Measurements from ENCODE around the gene EXPH5.

EXPH5 gene

DNA sequence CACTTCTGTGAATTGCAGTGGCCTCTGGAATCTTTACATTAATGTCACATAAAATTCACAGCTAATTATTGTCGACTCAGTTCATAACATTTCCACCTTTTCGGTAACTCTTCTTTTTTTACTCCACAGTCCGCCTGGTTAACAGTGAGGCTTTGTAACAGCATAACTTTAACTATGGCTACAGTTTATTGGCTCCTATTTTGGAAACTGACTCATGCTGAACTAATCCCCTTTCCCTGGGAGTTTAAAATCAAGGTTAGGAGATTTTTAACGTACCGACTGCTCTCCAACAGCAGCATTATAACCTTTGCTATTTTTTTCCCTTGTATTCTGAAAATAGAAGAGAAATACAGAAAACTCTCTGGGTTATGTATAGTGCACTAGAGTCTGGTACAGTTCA lies 92.2 kb downstream of the EXPH5 start:
- no peak for DNase-seq

- no peak for DNase-seq
Measured at GRCh38 chr11:108500721-108501120, 92.8 kb downstream of the EXPH5 start.

DNA sequence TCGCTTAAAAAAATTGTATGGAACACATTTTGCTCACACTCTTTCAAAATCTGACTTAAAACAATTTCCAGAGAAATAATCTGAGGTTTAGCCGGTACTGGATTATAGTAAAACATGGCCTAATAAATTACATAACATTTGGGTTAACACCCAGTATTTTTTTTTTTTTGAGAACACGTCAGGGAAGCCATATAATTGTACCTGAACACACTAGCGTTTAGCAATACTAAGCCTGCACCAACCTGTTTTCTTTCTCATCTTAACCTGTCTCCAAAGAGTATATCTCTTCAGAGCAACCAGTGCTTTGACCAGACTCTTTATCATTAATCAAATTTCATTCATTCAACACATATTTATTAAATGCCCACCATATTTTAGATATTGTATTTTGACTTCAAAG lies 93.4 kb downstream of the EXPH5 start:
- DNase-seq: no peak

DNA sequence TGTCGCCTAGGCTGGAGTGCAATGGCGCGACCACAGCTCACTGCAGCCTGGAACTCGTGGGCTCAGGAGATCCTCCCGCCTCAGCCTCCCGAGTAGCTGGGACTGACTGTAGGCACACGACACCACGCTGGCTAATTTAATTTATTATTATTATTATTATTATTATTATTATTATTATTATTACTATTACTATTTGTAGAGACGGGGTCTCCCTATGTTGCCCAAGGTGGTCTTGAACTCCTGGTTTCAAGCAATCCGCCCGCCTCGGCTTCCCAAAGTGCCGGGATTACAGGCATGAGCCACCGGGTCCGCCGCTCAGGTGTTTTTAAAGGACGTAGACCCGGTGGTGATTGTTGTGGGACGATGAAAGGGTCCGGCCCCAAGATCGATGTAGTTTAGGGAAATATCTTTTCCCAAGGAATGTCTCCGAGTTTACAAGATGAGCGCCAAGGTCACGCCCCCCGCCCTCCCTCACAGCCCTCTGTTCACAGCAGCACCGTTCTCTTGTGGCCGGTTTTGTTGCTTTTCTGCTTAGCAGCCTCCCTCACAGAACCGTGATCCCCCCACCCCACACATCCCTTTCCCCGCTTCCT lies 94.7 kb downstream of the EXPH5 start:
- DNase-seq: no peak

GRCh38 chr11:108498046-108498815 lies 95.3 kb downstream of the EXPH5 start, which contains the start of gene POGLUT3:
Gene POGLUT3, minus strand, starts transcription at chr11:108498384. Its CDS starts 18 bp downstream, at chr11:108498366.
- peak; percentile 48 for DNase-seq

DNA sequence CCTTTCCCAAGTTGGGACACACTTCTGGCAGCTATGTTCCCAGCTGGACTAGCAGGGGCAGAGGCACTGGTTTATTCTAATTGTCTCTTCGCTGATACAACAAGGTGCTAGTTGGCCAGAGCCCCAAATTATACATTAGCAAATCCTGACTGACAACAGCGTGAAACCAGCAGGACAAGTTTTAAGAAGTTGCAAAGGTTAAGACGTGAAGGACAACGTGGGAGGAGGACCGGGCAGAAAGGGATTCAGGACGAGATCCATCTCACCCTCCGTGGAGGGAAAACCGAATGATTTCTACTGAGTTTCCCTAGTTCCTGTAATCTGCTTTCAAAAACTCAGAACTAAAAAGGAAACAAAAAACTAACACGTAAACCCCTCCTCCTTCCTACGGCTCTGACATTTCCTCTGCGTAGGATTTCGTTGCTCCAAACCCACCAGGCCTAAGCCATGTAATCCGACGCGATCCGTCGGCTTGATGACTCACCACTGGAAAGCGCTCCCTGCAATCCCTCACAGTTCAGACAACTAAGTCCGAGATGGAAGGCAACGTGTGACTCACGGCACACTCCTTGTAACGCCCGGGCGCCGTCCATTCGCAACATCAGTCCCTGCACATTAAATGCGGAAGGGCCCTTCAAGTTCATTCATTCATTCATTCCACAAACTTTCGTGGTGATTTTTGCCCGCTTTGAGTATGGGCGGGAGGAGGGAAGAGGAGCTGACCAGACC lies 96.1 kb downstream of the EXPH5 start:
- DNase-seq: peak; percentile 62

- no peak for DNase-seq
Measured at GRCh38 chr11:108496643-108497256, 96.8 kb downstream of the EXPH5 start.

DNA sequence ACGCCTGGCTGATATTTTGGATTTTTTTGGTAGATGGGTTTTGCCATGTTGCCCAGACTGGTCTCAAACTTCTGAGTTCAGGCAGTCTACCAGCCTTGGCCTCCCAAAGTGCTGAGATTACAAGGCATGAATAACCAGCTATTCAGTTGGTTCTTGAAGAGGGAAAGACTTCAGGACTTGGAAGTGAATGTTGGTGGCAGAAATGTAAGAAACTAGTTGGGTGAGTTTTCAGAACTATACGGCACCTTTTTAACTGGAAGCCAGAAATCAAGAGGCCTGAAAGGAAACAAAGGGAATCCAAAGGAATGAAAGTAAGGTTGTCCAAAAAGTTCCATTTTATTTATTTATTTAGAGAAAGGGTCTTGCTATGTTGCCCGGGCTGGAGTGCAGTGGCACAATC lies 98.2 kb downstream of the EXPH5 start:
- DNase-seq: no peak

DNA sequence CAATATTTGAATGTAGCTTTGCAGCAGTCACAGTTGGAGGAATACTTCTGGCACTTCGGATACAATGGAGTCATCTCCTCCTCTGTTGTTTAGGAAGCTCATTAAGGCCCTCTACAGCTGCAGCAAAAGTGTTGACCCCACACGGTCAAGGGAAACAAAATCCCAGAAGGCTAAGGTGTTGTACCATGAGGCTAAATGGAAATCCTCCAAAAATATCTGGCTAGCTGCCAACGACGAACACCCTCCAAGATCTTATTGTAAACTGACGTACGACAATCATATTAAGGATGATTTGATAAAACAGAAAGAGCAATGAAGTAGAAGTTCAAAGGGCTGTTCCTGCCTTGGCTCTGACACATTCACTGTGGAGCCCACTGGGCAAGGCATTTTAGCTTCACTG lies 99.4 kb downstream of the EXPH5 start:
- DNase-seq: no peak

DNA sequence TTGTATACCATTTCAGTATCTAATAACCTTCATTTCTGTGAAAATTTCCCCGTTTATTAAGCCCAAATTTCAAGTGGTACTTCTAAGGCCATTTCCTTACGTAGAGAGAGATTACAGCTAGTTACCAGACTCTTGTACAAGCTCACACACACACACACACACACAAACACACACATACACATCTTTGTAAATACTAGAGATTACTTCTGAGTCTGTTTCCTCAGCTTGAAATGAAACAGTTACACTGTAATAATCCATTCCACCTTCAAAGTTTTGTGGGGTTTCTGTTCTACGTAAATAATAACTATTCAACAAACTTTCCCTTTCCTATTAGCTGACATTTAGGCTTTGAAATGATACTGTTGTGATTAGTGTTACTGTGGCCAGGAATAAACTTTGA lies 101.6 kb downstream of the EXPH5 start:
- DNase-seq: no peak

DNA sequence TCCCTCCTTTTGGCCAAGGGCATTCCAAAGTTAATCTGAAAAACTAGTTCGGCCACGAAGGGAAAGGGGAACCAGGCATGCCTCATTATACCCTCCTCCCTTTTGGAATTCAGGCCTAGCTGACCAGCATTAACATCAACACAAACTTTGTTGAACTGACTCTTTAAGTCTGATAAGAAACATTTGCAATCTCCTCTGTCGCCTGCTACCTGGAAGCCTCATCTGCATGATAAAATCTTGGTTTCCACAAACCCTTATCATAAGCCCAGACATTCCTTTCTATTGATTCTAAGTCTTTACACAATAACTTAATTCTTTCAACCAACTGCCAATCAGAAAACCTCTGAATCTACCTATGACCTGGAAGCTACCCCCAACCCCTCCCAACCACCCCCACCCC lies 106.7 kb downstream of the EXPH5 start:
- no peak for DNase-seq

- no peak for DNase-seq
Measured at GRCh38 chr11:108486331-108486730, 107.2 kb downstream of the EXPH5 start.

DNA sequence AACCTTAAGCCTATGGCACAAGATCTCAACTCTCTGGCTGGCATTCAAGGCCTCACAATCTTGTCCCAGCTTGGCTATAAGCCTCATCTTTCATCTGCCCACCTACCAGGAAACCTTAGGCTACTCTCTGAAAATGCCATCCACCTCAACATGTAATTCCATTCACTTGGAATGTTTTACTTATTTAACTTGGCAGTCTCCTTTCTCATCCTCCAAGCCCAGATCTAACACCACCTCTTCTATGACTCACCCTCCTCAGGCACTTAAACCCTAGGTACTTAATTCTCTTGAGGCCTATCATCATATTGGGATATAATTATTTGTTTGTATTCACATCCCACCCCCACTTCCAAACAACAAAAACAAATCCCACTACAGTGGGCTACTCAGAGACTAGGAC lies 110.4 kb downstream of the EXPH5 start:
- no peak for DNase-seq

DNA sequence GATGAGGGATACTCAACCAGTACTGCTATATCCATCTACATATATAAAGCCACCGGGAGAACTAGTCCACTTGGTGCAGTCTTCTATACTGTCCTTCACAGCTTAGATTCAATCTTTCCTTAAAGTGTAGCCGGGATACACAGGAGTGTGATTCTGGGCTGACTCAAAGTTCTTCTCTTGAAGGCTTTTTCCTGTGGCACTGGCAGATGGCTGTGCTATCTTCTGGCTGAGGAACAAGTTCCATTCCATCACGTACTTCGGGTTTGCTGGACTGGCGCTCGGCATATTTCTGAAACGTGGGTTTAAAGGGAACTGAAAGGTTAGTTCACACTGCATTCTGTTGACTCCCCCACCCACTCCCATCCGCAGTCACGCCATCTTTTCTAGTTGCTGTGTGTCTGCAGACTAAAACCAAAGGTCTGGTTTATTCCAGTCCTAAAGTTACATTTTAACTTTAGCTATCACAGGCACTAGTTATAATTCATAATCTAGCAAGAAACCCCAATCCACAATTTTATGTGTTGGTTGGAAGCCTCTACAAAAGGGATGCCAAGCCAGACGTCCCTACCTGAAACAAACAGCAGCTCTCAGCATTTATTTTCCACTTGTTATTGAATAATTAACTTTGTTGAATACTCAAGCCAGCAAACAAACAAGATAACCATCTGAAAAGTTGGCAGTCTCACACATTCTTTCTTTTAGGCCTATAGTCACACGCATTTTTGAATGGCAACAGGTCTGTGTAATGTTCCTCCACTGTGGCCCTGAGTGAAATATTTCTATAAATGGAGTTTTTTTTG lies 118.7 kb downstream of the EXPH5 start:
- DNase-seq: no peak

DNA sequence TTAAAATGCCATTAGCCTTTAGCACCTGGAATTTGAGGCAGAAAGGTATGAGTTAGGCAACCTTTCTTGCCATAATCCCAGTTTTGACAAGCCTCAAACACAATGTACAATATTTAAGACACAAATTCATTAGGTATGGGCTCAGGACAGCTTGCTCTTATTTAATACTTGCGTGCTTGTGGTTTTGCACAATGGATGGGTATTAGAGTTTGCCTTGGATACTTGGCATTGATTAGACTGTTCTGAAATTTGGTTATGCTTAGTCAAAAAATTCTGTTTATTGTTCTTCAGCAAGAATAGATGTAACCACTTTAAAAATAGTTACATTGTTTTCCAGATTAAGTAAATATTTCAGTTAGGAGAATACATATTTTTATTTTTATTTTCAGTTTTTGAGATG lies 120.9 kb downstream of the EXPH5 start:
- DNase-seq: no peak

DNA sequence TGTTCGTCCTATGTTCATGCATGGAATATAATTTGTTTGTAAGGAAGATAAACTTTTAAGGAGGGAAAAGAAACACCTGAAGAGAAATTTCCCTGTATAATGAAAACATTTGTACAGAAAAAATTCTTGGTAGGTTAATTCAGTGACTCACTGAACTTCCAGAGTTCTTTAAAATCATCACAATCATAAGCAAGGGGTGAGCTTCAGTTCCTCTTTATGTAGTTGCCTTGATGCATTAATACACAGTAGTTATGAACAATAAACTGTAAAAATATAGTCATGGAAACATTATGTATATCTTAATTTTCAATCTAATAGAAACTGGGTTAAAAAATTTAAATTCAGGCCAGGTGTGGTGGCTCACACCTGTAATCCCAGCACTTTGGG lies 125.1 kb downstream of the EXPH5 start:
- no peak for DNase-seq

DNA sequence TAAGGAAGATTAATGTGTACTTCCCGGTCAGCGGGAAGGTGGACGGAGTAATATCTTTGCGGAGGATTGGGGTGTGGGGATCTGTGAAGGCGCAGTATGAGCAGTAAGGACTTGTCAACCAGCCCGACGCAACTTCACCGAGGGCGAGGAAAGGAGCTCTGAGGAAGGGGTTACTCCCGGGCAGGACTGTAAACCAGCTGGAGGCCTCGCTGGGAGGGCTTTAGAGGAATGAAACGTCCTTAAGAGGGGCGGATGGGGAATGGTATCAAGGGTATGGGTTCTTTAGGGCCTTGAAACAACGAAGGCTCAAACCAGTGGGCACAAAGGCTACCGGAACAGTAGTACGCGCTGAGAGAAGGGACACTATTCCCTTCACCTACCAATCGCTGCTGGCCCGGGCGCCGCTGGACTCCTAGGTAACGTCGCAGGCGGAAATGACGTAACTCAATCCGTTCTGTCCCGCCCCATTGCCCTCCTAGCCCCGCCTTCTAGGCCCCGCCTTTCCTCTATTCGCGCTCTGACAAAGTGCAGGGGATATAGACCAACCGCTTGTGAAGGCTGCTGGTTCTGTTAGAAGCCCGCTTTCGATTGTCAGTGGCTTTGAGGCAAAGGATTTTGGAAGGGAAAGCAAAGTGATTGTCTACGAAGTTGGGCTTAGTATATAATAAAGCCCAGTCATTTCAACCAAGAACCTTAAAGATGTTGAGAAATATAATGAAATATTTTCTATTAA lies 126.3 kb downstream of the EXPH5 start, which contains the start of gene C11orf65:
TSS of gene C11orf65 (minus strand) at position 439 of the 733 bp plus-strand sequence. CDS start 5,970 bp downstream, outside the sequence.
- peak; percentile 91 for DNase-seq

DNA sequence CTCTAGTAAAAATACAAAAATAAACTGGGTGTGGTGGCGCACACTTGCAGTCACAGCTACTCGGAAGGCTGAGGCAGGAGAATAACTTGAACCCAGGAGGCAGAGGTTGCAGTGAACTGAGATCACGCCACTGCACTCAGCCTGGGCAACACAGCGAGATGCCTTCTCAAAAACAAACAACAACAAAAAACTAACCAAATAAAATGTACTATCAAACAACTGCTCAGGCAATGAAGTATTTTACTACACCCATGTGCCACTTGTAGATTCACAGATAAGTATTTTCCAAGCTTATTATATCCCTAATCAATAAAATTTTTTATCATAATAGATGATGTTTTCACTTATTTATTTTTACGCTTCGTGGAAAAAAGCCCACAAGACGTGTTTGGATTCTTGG lies 127.2 kb downstream of the EXPH5 start:
- DNase-seq: no peak

All from activated naive CD4-positive, alpha-beta T cell treated with anti-CD3 and anti-CD28 coated beads, Interleukin-2, amount 50 U/mL, for 16 hours (primary cell).